ENCODE measurements around the gene KRT34.

The KRT34 gene

GRCh38 chr17:41404024-41404671 is 22.0 kb upstream of the KRT34 start (continued):
- TF ChIP-seq ZNF518A (tag by site-specific recombination; conservative IDR thresholded peaks at IDR 0.05; ENCODE audit: low read depth) (peak; percentile 62), ZEB2 (tag by site-specific recombination; IDR thresholded peaks at IDR 0.05) (peak; percentile 58), OVOL3 (tag by site-specific recombination; IDR thresholded peaks at IDR 0.05) (no peak), EGR2 (tag by site-specific recombination; IDR thresholded peaks at IDR 0.05; ENCODE audit: low read depth) (no peak), ZNF433 (tag by site-specific recombination; IDR thresholded peaks at IDR 0.05; ENCODE audit: low read depth) (no peak), SETDB1 (IDR thresholded peaks at IDR 0.05; ENCODE audit: insufficient read length, low read length) (no peak), ZNF18 (tag by site-specific recombination; IDR thresholded peaks at IDR 0.05) (no peak), ZNF404 (tag by site-specific recombination; IDR thresholded peaks at IDR 0.05) (no peak), ZNF146 (tag by site-specific recombination; IDR thresholded peaks at IDR 0.05) (no peak), PRDM4 (tag by site-specific recombination; IDR thresholded peaks at IDR 0.05) (no peak), ZNF366 (tag by site-specific recombination; conservative IDR thresholded peaks at IDR 0.05) (peak; percentile 77), ZNF501 (tag by site-specific recombination; IDR thresholded peaks at IDR 0.05) (no peak), ZNF677 (tag by site-specific recombination; IDR thresholded peaks at IDR 0.05) (no peak), OSR2 (tag by site-specific recombination; IDR thresholded peaks at IDR 0.05) (peak; percentile 87), MZF1 (tag by site-specific recombination; IDR thresholded peaks at IDR 0.05; ENCODE audit: borderline replicate concordance) (no peak), BCL11B (tag by site-specific recombination; IDR thresholded peaks at IDR 0.05; ENCODE audit: low read depth) (no peak), ZNF658 (tag by site-specific recombination; IDR thresholded peaks at IDR 0.05) (no peak), ZNF555 (tag by site-specific recombination; conservative IDR thresholded peaks at IDR 0.05) (no peak), ZNF416 (tag by site-specific recombination; IDR thresholded peaks at IDR 0.05) (no peak)
- TF ChIP-seq, protein P1, sequence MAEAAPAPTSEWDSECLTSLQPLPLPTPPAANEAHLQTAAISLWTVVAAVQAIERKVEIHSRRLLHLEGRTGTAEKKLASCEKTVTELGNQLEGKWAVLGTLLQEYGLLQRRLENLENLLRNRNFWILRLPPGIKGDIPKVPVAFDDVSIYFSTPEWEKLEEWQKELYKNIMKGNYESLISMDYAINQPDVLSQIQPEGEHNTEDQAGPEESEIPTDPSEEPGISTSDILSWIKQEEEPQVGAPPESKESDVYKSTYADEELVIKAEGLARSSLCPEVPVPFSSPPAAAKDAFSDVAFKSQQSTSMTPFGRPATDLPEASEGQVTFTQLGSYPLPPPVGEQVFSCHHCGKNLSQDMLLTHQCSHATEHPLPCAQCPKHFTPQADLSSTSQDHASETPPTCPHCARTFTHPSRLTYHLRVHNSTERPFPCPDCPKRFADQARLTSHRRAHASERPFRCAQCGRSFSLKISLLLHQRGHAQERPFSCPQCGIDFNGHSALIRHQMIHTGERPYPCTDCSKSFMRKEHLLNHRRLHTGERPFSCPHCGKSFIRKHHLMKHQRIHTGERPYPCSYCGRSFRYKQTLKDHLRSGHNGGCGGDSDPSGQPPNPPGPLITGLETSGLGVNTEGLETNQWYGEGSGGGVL (tag by site-specific recombination; IDR thresholded peaks at IDR 0.05) = peak; percentile 78; the same call in 1 of the 2 replicates
- TF ChIP-seq, protein P2, sequence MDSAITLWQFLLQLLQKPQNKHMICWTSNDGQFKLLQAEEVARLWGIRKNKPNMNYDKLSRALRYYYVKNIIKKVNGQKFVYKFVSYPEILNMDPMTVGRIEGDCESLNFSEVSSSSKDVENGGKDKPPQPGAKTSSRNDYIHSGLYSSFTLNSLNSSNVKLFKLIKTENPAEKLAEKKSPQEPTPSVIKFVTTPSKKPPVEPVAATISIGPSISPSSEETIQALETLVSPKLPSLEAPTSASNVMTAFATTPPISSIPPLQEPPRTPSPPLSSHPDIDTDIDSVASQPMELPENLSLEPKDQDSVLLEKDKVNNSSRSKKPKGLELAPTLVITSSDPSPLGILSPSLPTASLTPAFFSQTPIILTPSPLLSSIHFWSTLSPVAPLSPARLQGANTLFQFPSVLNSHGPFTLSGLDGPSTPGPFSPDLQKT (IDR thresholded peaks at IDR 0.05; ENCODE audit: borderline replicate concordance, low read depth, low read length) = no peak
- TF ChIP-seq, protein P3, sequence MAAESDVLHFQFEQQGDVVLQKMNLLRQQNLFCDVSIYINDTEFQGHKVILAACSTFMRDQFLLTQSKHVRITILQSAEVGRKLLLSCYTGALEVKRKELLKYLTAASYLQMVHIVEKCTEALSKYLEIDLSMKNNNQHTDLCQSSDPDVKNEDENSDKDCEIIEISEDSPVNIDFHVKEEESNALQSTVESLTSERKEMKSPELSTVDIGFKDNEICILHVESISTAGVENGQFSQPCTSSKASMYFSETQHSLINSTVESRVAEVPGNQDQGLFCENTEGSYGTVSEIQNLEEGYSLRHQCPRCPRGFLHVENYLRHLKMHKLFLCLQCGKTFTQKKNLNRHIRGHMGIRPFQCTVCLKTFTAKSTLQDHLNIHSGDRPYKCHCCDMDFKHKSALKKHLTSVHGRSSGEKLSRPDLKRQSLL (tag by site-specific recombination; IDR thresholded peaks at IDR 0.05) = no peak

All from HEK293 (cell line).